Neutrophil (primary cell): ENCODE data around the gene CEP68.

ENCODE experiments used
- H3K27ac ChIP-seq: fragments of 200-600 bp; sonication (generic); 2 replicates; pipeline ENCODE4 v1.5.1; 2016; ENCODE audit warnings: mild to moderate bottlenecking, moderate library complexity
- H3K27me3 ChIP-seq: fragments of 200-600 bp; sonication (generic); 2 replicates; pipeline ENCODE4 v1.6.0; 2016; ENCODE audit warnings: mild to moderate bottlenecking
- H3K36me3 ChIP-seq: fragments of 200-600 bp; sonication (generic); 2 replicates; pipeline ENCODE4 v1.5.1; 2017
- H3K4me1 ChIP-seq, 2 experiments: fragments of 200-600 bp in 1 of 2; sonication (generic) in 1 of 2; 1 replicate in 1 of 2; 2 replicates in 1 of 2; pipeline versions ENCODE4 v1.5.1 to v1.6.1; 2013 to 2016; ENCODE audit warnings: low read depth in 1 of 2, low read length in 1 of 2, mild to moderate bottlenecking in 1 of 2, moderate library complexity in 1 of 2; ENCODE audit not compliant: control insufficient read depth in 1 of 2, insufficient read depth in 1 of 2
- H3K4me3 ChIP-seq, 2 experiments: fragments of 200-600 bp in 1 of 2; sonication (generic) in 1 of 2; 1 replicate in 1 of 2; 2 replicates in 1 of 2; pipeline ENCODE4 v1.5.1; 2013 to 2016; ENCODE audit warnings: low read depth in 1 of 2, low read length in 1 of 2, mild to moderate bottlenecking in 1 of 2, moderate library complexity in 1 of 2
- H3K9me3 ChIP-seq: fragments of 200-600 bp; sonication (generic); 2 replicates; pipeline ENCODE4 v1.5.1; 2016
- TF ChIP-seq, protein P1 (sequence below): fragments of 200-600 bp; sonication (generic); IDR thresholded peaks from 2 replicates; pipeline ENCODE4 v1.5.1; 2016; ENCODE audit warnings: antibody characterized with exemption

The CEP68 gene

GRCh38 chr2:65075605-65076344 is 19.6 kb downstream of the CEP68 start:
- no peak overlapping the region for H3K4me3 ChIP-seq
- H3K4me1 ChIP-seq: peaks cover 3 to 5% of the 10 kb centered on the region in 2 experiments
- TF ChIP-seq, protein P1, sequence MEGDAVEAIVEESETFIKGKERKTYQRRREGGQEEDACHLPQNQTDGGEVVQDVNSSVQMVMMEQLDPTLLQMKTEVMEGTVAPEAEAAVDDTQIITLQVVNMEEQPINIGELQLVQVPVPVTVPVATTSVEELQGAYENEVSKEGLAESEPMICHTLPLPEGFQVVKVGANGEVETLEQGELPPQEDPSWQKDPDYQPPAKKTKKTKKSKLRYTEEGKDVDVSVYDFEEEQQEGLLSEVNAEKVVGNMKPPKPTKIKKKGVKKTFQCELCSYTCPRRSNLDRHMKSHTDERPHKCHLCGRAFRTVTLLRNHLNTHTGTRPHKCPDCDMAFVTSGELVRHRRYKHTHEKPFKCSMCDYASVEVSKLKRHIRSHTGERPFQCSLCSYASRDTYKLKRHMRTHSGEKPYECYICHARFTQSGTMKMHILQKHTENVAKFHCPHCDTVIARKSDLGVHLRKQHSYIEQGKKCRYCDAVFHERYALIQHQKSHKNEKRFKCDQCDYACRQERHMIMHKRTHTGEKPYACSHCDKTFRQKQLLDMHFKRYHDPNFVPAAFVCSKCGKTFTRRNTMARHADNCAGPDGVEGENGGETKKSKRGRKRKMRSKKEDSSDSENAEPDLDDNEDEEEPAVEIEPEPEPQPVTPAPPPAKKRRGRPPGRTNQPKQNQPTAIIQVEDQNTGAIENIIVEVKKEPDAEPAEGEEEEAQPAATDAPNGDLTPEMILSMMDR: no peak
- no peaks in the 10 kb centered on the region for H3K27me3 ChIP-seq
- H3K36me3 ChIP-seq: peaks cover 84% of the 10 kb centered on the region
- peak overlapping the region; percentile 33 for H3K27ac ChIP-seq
- no peaks in the 10 kb centered on the region for H3K9me3 ChIP-seq

DNA sequence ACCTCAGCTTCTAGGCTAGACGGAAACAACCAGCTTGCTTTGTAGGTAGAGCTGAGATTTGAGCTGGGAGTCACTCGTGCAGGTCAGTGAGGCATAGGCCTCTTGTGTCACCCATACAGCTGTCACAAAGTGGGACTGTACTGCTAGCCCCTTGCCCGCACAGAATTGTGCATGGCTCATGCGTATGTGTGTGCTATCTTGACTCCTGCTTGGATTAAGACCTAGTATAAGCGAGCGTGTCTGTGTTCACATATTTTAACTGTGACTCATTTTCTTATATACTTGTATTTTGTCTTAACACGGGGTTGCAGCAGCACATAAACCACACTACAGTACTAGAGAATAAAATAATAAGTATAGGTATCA is 20.1 kb downstream of the CEP68 start:
- Histone ChIP-seq H3K27ac (no peak overlapping the region), H3K9me3 (no peaks in the 10 kb centered on the region), H3K27me3 (no peaks in the 10 kb centered on the region), H3K4me3 (no peak overlapping the region), H3K36me3 (peaks cover 80% of the 10 kb centered on the region), H3K4me1 (peaks cover 3 to 9% of the 10 kb centered on the region in 2 experiments)
- TF ChIP-seq, protein P1: no peak

DNA sequence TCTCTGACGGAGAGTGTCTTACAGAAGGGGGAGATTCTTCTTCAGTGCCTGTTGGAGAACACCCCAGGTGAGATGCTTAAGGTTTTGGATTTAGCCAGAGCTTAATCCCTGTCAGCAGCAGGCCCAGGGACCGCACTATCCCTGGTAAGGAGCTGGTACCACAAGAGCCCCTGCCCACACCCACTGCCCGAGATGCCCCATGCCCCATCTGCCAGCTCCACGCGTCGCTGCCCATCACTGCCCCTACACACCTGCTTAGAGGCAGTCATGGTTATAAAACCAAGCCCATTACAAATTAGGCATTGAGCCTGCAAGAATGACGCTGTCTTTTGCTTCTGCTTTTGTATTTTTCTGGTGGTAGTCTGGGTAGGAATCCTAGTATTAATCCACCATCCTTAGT is 21.7 kb downstream of the CEP68 start:
- H3K36me3 ChIP-seq: peaks cover 79% of the 10 kb centered on the region

DNA sequence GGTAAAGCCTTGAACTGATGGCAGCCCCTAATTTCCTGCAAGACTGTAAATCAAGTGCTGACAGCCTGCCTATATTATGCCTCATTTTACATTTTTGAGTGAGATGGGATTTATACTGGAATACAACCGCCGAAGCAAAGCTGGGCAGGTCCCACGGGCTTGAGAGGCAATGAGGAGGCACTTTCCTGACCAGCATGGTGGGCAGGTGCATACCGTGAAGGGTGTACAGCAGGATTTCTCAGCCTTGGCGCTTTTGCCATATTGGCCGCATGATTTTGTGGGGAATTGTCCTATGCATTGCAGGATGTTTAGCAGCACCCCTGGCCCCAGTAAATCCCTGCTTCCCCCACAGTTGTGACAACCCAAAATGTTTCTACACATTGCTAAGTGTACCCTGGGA is 22.8 kb downstream of the CEP68 start:
- Histone ChIP-seq H3K27me3 (no peaks in the 10 kb centered on the region), H3K4me3 (no peak overlapping the region), H3K27ac (no peak overlapping the region), H3K4me1 (peaks cover 9 to 13% of the 10 kb centered on the region in 2 experiments), H3K9me3 (no peaks in the 10 kb centered on the region), H3K36me3 (peaks cover 79% of the 10 kb centered on the region)
- TF ChIP-seq, protein P1: no peak

More for the DNA sequence above, 21.7 kb downstream of the CEP68 start:
- Histone ChIP-seq H3K9me3 (no peaks in the 10 kb centered on the region), H3K4me3 (no peak overlapping the region), H3K4me1 (peaks cover 9 to 13% of the 10 kb centered on the region in 2 experiments), H3K27ac (no peak overlapping the region), H3K27me3 (no peaks in the 10 kb centered on the region)
- TF ChIP-seq, protein P1: no peak

DNA sequence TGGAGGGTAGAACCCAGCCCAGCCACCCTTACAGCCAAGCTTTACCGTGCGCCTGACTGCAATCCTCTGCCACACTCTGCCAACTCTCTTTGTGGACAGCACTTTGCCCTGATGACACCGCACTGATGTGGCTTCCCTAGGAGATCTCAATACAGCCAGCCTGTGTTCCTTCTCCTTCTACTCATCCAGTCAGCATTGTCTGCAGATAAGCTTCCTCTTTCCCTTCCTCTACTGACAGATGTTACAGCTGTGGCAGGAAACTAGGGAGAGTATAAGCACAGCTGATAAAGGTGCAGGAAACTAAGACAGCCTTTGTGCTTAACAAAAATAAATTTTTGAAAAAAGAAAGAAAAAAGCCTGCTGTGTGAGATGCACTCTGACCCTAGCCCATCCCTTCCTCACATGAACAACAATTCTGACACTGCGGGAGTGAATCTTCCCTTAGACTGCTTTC is 25.0 kb downstream of the CEP68 start:
- H3K27me3 ChIP-seq: no peaks in the 10 kb centered on the region
- H3K36me3 ChIP-seq: peaks cover 89% of the 10 kb centered on the region
- TF ChIP-seq, protein P1: no peak
- H3K27ac ChIP-seq: peak overlapping the region; percentile 52
- H3K4me3 ChIP-seq: no peak overlapping the region
- no peaks in the 10 kb centered on the region for H3K9me3 ChIP-seq
- peaks cover 9 to 24% of the 10 kb centered on the region in 2 experiments for H3K4me1 ChIP-seq
